HL-60 (cell line): Measurements from ENCODE around the gene CASTOR1.

Experiments
- DNase-seq, 2 experiments: peaks; one replicate each; pipeline ENCODE4 v3.0.0-alpha.2; 2010 to 2020; ENCODE audit warnings: low read depth in 1 of 2, low spot score in 1 of 2
- H3K27ac ChIP-seq: fragments of 250-450 bp; sonication (Bioruptor Pico); replicated peaks from 2 replicates; pipeline ENCODE4 v1.5.1; 2020; ENCODE audit warnings: mild to moderate bottlenecking, moderate library complexity
- H3K27me3 ChIP-seq: fragments of 250-450 bp; sonication (Bioruptor Pico); 2 replicates; pipeline ENCODE4 v1.5.1; 2021; ENCODE audit warnings: mild to moderate bottlenecking, moderate library complexity; ENCODE audit not compliant: insufficient read depth, poor library complexity, severe bottlenecking
- H3K4me3 ChIP-seq: replicated peaks from 2 replicates; pipeline ENCODE4 v1.5.1; 2011; ENCODE audit warnings: mild to moderate bottlenecking, control low read depth, low read length; ENCODE audit not compliant: insufficient read depth
- CTCF ChIP-seq: IDR thresholded peaks from one replicate; pipeline ENCODE4 v1.5.1; 2011; ENCODE audit warnings: low read length, control low read depth, inconsistent platforms; ENCODE audit not compliant: insufficient read depth
- GABPA ChIP-seq: IDR thresholded peaks from 2 replicates; pipeline ENCODE4 v1.6.1; 2012; ENCODE audit warnings: low read depth
- POLR2AphosphoS5 ChIP-seq: IDR thresholded peaks from 2 replicates; pipeline ENCODE4 v1.6.1; 2012; ENCODE audit warnings: low read depth
- SPI1 ChIP-seq: IDR thresholded peaks from 2 replicates; pipeline ENCODE4 v1.6.1; 2012; ENCODE audit warnings: low read depth, mild to moderate bottlenecking, borderline replicate concordance
- TF ChIP-seq, protein P1 (sequence below): IDR thresholded peaks from 2 replicates; pipeline ENCODE4 v1.6.1; 2012; ENCODE audit warnings: low read depth; ENCODE audit not compliant: insufficient replicate concordance

CASTOR1 gene

GRCh38 chr22:30274437-30274812 lies 14.9 kb downstream of the CASTOR1 start:
- Histone ChIP-seq H3K4me3 (no peak overlapping the region), H3K27ac (no peak overlapping the region), H3K27me3 (no peaks in the 10 kb centered on the region)
- TF ChIP-seq GABPA, result no peak
- TF ChIP-seq, protein P1, sequence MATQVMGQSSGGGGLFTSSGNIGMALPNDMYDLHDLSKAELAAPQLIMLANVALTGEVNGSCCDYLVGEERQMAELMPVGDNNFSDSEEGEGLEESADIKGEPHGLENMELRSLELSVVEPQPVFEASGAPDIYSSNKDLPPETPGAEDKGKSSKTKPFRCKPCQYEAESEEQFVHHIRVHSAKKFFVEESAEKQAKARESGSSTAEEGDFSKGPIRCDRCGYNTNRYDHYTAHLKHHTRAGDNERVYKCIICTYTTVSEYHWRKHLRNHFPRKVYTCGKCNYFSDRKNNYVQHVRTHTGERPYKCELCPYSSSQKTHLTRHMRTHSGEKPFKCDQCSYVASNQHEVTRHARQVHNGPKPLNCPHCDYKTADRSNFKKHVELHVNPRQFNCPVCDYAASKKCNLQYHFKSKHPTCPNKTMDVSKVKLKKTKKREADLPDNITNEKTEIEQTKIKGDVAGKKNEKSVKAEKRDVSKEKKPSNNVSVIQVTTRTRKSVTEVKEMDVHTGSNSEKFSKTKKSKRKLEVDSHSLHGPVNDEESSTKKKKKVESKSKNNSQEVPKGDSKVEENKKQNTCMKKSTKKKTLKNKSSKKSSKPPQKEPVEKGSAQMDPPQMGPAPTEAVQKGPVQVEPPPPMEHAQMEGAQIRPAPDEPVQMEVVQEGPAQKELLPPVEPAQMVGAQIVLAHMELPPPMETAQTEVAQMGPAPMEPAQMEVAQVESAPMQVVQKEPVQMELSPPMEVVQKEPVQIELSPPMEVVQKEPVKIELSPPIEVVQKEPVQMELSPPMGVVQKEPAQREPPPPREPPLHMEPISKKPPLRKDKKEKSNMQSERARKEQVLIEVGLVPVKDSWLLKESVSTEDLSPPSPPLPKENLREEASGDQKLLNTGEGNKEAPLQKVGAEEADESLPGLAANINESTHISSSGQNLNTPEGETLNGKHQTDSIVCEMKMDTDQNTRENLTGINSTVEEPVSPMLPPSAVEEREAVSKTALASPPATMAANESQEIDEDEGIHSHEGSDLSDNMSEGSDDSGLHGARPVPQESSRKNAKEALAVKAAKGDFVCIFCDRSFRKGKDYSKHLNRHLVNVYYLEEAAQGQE, result no peak
- TF ChIP-seq CTCF, result no peak
- TF ChIP-seq POLR2AphosphoS5, result no peak
- no peak for TF ChIP-seq SPI1
- DNase-seq, result no peak

- no peak for TF ChIP-seq GABPA
- 0 out of 2 replicates have a peak, but pooled peaks have one; percentile 10 for TF ChIP-seq SPI1
- no peak for TF ChIP-seq POLR2AphosphoS5
- no peak for TF ChIP-seq CTCF
Observed at GRCh38 chr22:30273711-30274436, 15.4 kb downstream of the CASTOR1 start.

GRCh38 chr22:30272781-30273601 lies 16.3 kb downstream of the CASTOR1 start:
- Histone ChIP-seq H3K27ac (no peak overlapping the region), H3K4me3 (no peak overlapping the region), H3K27me3 (no peaks in the 10 kb centered on the region)
- peak; percentile 68; the same call in 1 of the 2 replicates for TF ChIP-seq POLR2AphosphoS5
- TF ChIP-seq GABPA, result no peak
- TF ChIP-seq, protein P1, result no peak
- no peak for TF ChIP-seq SPI1
- peak; percentile 76 to 90 for DNase-seq

More at GRCh38 chr22:30273711-30274436, 15.4 kb downstream of the CASTOR1 start:
- Histone ChIP-seq H3K27ac (no peak overlapping the region), H3K27me3 (no peaks in the 10 kb centered on the region), H3K4me3 (no peak overlapping the region)
- no peak for DNase-seq

- no peak for TF ChIP-seq GABPA
- TF ChIP-seq SPI1, result no peak
- peak; percentile 41; the same call in 1 of the 2 replicates for TF ChIP-seq POLR2AphosphoS5
- TF ChIP-seq CTCF, result no peak
- Histone ChIP-seq H3K27ac (no peak overlapping the region), H3K27me3 (no peaks in the 10 kb centered on the region), H3K4me3 (no peak overlapping the region)
- peak; percentile 90 to 91 for DNase-seq
Observed at GRCh38 chr22:30270832-30271231, 18.5 kb downstream of the CASTOR1 start.
